Stomach (tissue), 9 donors: ENCODE measurements around the gene SUPT7L. TPM values are rescaled to one million over a fixed set of nuclear protein-coding genes. Genes with fewer than 3 reads are reported as not detected.

Experiments used
- DNase-seq, 2 donors: peaks; one replicate each; pipeline versions ENCODE4 v3.0.0 to v3.0.0-alpha.2; 2013 to 2019
- H3K27ac ChIP-seq, 5 donors: fragments of 200-600 bp in 4 of 5; sonication (generic) in 4 of 5; one replicate each; pipeline ENCODE4 v1.5.1; 2013 to 2019; ENCODE audit warnings: mild to moderate bottlenecking in 1 of 5, moderate library complexity in 1 of 5
- H3K27me3 ChIP-seq, 3 donors: fragments of 200-600 bp; sonication (generic); one replicate each; pipeline ENCODE4 v1.5.1; 2017 to 2019; ENCODE audit warnings: mixed run types in 1 of 3
- H3K36me3 ChIP-seq, 4 donors: fragments of 200-600 bp; sonication (generic); 1 replicate in 3 of 4; 2 replicates in 1 of 4; pipeline ENCODE4 v1.5.1; 2016 to 2019
- H3K4me1 ChIP-seq, 4 donors: fragments of 200-600 bp; sonication (generic); one replicate each; pipeline ENCODE4 v1.5.1; 2016 to 2019
- H3K4me3 ChIP-seq, 4 donors: fragments of 200-600 bp; sonication (generic) in 3 of 4; one replicate each; pipeline ENCODE4 v1.5.1; 2016 to 2019; ENCODE audit warnings: mild to moderate bottlenecking in 1 of 4
- H3K9me3 ChIP-seq, 4 donors: fragments of 200-600 bp; sonication (generic); one replicate each; pipeline ENCODE4 v1.5.1; 2016 to 2019
- EP300 ChIP-seq: sonication (generic); formaldehyde crosslinking; IDR thresholded peaks from one replicate; pipeline ENCODE4 v1.6.1; 2017; ENCODE audit warnings: antibody characterized with exemption
- POLR2A ChIP-seq, 4 donors: fragments of 450-650 bp; IDR thresholded peaks; one replicate each; pipeline ENCODE4 v1.6.1; 2016; ENCODE audit warnings: antibody characterized with exemption in 4 of 4, control low read depth in 2 of 4, mild to moderate bottlenecking in 1 of 4, moderate library complexity in 1 of 4
- POLR2AphosphoS5 ChIP-seq, 3 donors: sonication (generic); formaldehyde crosslinking; IDR thresholded peaks; one replicate each; pipeline ENCODE4 v1.6.1; 2016; ENCODE audit warnings: antibody characterized with exemption in 3 of 3
- WGBS, 5 donors: extraction: QIAGEN DNeasy Blood & Tissue Kit in 3 of 5; methylation state at CpG; one replicate each; pipeline versions ENCODE4 v1.1.5 to v1.1.7; 2013 to 2018; 5-methylcytosine and 5-hydroxymethylcytosine counted together
- intact Hi-C: fragments of 100-400 bp; cut with DNase I; formaldehyde crosslinking; loops from one replicate; pipeline ENCODE4 v1.15.1; 2023; ENCODE audit warnings: low total_unique reads
- polyA plus RNA-seq, 3 donors: library from polyadenylated mRNA; stranded (reverse); fragments of 200-250 nt; gene quantifications; one replicate each; pipeline ENCODE4 v1.2.3, GENCODE V29; 2013
- total RNA-seq, 5 donors: library from RNA; depleted of rRNA; stranded (reverse); fragments of >200 nt; gene quantifications; one replicate each; pipeline versions ENCODE4 v1.1.0 to v1.2.3, GENCODE V29; 2014 to 2016
- TF ChIP-seq, protein P1 (sequence below), 7 experiments: fragments of 450-650 bp in 4 of 7; fragments of 200-600 bp in 3 of 7; sonication (generic) in 3 of 7; IDR thresholded peaks; one replicate each; pipeline ENCODE4 v1.5.1; 2016 to 2019; ENCODE audit warnings: antibody characterized with exemption in 7 of 7, control low read depth in 2 of 7, mild to moderate bottlenecking in 1 of 7
- donor health status: healthy with polysubstance abuse.
- donor health status: Bipolar disorder and iron deficiency.
- donor health status: healthy.

The SUPT7L gene
- total and polyA plus RNA-seq, 8 donors, result 10.1 to 50.9 (median 24.9) TPM

DNA sequence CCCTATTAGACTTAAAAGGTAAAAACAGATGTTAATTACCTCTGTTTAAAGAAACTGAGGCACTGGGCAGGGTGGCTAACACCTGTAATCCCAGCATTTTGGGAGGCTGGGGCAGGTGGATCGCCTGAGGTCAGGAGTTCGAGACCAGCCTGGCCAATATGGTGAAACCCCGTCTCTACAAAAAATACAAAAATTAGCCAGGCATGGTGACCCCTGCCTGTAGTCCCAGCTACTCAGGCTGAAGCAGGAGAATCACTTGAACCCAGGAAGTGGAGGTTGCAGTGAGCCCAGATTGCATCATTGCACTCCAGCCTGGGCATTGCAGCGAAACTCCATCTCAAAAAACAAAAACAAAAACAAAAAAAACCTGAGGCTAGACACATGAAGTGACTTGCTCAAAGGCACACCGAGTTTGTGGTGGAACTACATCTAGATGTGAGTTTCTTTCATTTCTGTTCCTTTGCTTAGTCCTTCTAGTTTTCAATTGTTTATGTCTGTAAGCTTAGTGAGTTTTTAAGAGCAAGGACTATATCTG lies 41.0 kb upstream of the SUPT7L start:
- no peak for DNase-seq
- 78 to 88% (median 85%) methylated on average over 5 of the region's 5 CpGs for WGBS, 5 donors
- Histone ChIP-seq H3K27me3 (no peaks in the 10 kb centered on the region), H3K9me3 (no peaks in the 10 kb centered on the region), H3K4me1 (peaks cover 10 to 40% (median 24%) of the 10 kb centered on the region in 4 donors), H3K36me3 (no peaks in the 10 kb centered on the region), H3K27ac (peak overlapping the region; percentile 30 to 91 (median 90)), H3K4me3 (no peak overlapping the region)
- intact Hi-C loops, result no loop called here
- TF ChIP-seq POLR2A (IDR thresholded peaks at IDR 0.05) (no peak), POLR2AphosphoS5 (IDR thresholded peaks at IDR 0.05) (no peak), EP300 (no peak)
- TF ChIP-seq, protein P1, sequence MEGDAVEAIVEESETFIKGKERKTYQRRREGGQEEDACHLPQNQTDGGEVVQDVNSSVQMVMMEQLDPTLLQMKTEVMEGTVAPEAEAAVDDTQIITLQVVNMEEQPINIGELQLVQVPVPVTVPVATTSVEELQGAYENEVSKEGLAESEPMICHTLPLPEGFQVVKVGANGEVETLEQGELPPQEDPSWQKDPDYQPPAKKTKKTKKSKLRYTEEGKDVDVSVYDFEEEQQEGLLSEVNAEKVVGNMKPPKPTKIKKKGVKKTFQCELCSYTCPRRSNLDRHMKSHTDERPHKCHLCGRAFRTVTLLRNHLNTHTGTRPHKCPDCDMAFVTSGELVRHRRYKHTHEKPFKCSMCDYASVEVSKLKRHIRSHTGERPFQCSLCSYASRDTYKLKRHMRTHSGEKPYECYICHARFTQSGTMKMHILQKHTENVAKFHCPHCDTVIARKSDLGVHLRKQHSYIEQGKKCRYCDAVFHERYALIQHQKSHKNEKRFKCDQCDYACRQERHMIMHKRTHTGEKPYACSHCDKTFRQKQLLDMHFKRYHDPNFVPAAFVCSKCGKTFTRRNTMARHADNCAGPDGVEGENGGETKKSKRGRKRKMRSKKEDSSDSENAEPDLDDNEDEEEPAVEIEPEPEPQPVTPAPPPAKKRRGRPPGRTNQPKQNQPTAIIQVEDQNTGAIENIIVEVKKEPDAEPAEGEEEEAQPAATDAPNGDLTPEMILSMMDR (IDR thresholded peaks at IDR 0.05), result no peak

DNA sequence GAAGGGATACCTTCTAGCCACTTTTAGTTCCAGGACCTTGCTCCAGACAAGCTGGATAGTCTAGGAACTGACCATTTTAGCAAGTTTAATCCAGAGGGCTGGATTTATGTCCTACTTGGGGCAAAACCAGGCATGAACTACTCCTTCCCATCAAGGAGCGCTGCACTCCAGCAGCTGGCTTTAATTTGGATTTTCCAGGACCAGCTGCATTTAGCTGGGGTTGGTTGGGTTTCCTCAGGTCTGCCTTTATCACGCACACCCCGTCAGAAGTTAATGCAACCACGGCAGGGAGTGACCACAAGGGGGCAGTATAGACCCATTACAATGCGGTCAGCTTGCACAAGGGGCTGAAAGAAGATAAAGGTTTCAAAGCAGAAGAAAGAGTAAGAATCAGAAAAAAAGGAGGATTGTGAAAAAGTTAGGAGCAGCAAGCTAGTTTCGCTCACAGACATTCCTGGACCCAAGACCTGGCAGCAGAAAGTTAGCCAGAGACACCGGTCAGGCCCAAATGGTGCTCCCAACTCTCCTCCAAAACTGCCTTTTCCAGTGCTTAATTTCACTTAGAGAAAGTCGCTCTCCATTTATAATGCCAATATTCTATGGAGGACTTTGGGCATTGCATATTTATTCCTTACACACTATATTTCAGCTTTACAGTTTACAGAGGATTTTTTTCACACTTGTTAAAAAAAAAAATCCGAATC lies 40.4 kb upstream of the SUPT7L start:
- intact Hi-C loops, result no loop called here
- Histone ChIP-seq H3K9me3 (no peaks in the 10 kb centered on the region), H3K27ac (peak overlapping the region in 4 of 5 donors; percentile 85 to 91 (median 90)), H3K4me1 (peaks cover 10 to 40% (median 24%) of the 10 kb centered on the region in 4 donors), H3K4me3 (no peak overlapping the region), H3K27me3 (no peaks in the 10 kb centered on the region), H3K36me3 (peaks cover 0 to 4% (median 2%) of the 10 kb centered on the region in 4 donors)
- DNase-seq, result peak; percentile 90 to 95
- TF ChIP-seq EP300, result no peak
- peak in 1 of 3 donors; percentile 70 for TF ChIP-seq POLR2AphosphoS5 (IDR thresholded peaks at IDR 0.05)
- TF ChIP-seq, protein P1 (IDR thresholded peaks at IDR 0.05), result peak in 6 of 7 experiments; percentile 49 to 96 (median 92)
- 27 to 28% (median 27%) methylated on average over 9 of the region's 9 CpGs for WGBS, 5 donors

DNA sequence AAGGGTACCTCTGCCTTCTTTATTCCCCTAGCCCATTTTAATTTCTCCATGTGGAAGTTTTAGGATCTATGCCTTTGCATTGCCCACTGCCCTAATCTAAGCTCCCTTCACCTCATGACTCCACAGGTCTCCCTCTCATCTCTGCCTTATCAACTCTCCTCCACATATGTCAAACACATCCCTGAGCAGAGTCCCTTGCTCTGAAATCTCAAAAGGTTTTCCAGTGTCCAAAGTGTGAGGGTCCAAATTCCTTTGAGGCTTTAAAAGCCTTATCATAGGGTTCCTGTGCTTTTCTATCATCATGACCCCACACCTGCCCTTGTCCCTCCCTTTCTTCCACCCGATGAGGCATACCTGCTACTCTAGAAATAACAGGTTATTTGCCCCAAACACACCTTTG lies 38.9 kb upstream of the SUPT7L start:
- DNase-seq, result no peak
- Histone ChIP-seq H3K27ac (no peak overlapping the region), H3K36me3 (peaks cover 4 to 16% (median 11%) of the 10 kb centered on the region in 4 donors), H3K27me3 (no peaks in the 10 kb centered on the region), H3K4me1 (peaks cover 10 to 40% (median 24%) of the 10 kb centered on the region in 4 donors), H3K9me3 (no peaks in the 10 kb centered on the region), H3K4me3 (no peak overlapping the region)
- intact Hi-C loops, result no loop called here
- 54 to 69% (median 59%) methylated on average over 1 of the region's 1 CpG for WGBS, 5 donors
- TF ChIP-seq EP300 (no peak), POLR2A (IDR thresholded peaks at IDR 0.05) (no peak), POLR2AphosphoS5 (IDR thresholded peaks at IDR 0.05) (no peak)
- TF ChIP-seq, protein P1 (IDR thresholded peaks at IDR 0.05), result no peak

DNA sequence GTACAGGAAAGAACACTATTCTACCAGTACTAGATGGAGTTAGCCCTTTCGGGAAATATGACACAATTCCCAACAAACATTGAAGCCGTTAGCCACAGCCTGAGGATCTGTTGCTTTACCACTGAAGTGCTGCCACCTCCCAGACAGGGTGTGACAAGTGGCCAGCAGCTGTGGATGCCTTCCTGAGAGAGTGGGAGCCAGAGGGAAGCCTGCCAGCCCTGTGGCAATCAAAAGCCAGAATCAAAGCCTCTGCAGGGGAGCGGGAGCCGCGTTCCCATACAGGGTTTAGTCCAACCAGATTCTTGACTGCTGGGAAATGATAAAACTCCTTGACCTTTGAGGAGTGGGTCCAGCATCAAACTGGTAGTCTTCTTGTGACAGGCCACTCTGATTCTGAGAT lies 38.3 kb upstream of the SUPT7L start:
- WGBS, 5 donors, result 31 to 57% (median 40%) methylated on average over 5 of the region's 5 CpGs
- no peaks in the 10 kb centered on the region for H3K9me3 ChIP-seq
- TF ChIP-seq EP300 (no peak), POLR2AphosphoS5 (IDR thresholded peaks at IDR 0.05) (no peak), POLR2A (IDR thresholded peaks at IDR 0.05) (no peak)
- TF ChIP-seq, protein P1 (IDR thresholded peaks at IDR 0.05), result no peak
- peaks cover 10 to 35% (median 19%) of the 10 kb centered on the region in 4 donors for H3K4me1 ChIP-seq
- intact Hi-C loops, result no loop called here
- H3K27ac ChIP-seq, result no peak overlapping the region
- peaks cover 4 to 23% (median 17%) of the 10 kb centered on the region in 4 donors for H3K36me3 ChIP-seq
- no peaks in the 10 kb centered on the region for H3K27me3 ChIP-seq
- H3K4me3 ChIP-seq, result no peak overlapping the region
- DNase-seq, result no peak
